SK-N-SH (cell line): ENCODE measurements around the gene SPAG4. TPM values are rescaled to one million over a fixed set of nuclear protein-coding genes. Genes with fewer than 3 reads are reported as not detected.

Experiments
- CTCF ChIA-PET: fragments of 300-600, 350-600 bp; formaldehyde crosslinking; extraction: SDS; loops from one replicate; lab custom pipeline; 2021; lab: Yijun Ruan, JAX
- POLR2A ChIA-PET: fragments of 350-600 bp; sonication (Branson Sonifier 250); formaldehyde crosslinking; extraction: SDS; loops from one replicate; lab custom pipeline; 2020; ENCODE audit warnings: antibody characterized with exemption, inconsistent platforms; lab: Yijun Ruan, JAX
- DNase-seq: peaks from one replicate; pipeline ENCODE4 v3.0.0; 2012
- H2AFZ ChIP-seq: fragments of 200-600 bp; sonication (generic); 2 replicates; pipeline ENCODE4 v1.8.1; 2016; ENCODE audit warnings: antibody characterized with exemption, mild to moderate bottlenecking, low read depth
- H3F3A ChIP-seq: fragments of 200-600 bp; sonication (generic); replicated peaks from 2 replicates; pipeline ENCODE3; 2016; ENCODE audit warnings: antibody characterized with exemption, mild to moderate bottlenecking; ENCODE audit not compliant: insufficient read depth
- H3K27ac ChIP-seq, 2 experiments: fragments of 200-500 bp in 1 of 2; fragments of 200-600 bp in 1 of 2; sonication (Bioruptor generic) in 1 of 2; sonication (generic), shearing (Covaris generic) in 1 of 2; 2 replicates each; pipeline versions ENCODE4 v1.5.1 to v1.6.1; 2014 to 2016; ENCODE audit warnings: low read depth in 2 of 2, inconsistent platforms in 1 of 2, low read length in 1 of 2, mild to moderate bottlenecking in 1 of 2, mixed read lengths in 1 of 2
- H3K27me3 ChIP-seq: fragments of 200-600 bp; sonication (generic), shearing (Covaris generic); 2 replicates; pipeline ENCODE4 v1.6.1; 2016; ENCODE audit warnings: mixed run types; ENCODE audit not compliant: insufficient read depth
- H3K36me3 ChIP-seq, 2 experiments: fragments of 200-500 bp in 1 of 2; fragments of 200-600 bp in 1 of 2; sonication (Bioruptor generic) in 1 of 2; sonication (generic) in 1 of 2; replicated peaks in 1 of 2; 2 replicates each; pipeline versions ENCODE3 to v1.5.1; 2014 to 2016; ENCODE audit warnings: low read length in 1 of 2, mild to moderate bottlenecking in 1 of 2; ENCODE audit not compliant: insufficient read depth in 2 of 2, control insufficient read depth in 1 of 2
- H3K4me1 ChIP-seq, 2 experiments: fragments of 200-500 bp in 1 of 2; fragments of 200-600 bp in 1 of 2; sonication (Bioruptor generic) in 1 of 2; sonication (generic), shearing (Covaris generic) in 1 of 2; 2 replicates each; pipeline versions ENCODE4 v1.5.1 to v1.6.1; 2014 to 2016; ENCODE audit warnings: low read depth in 1 of 2, low read length in 1 of 2, mixed run types in 1 of 2; ENCODE audit not compliant: insufficient read depth in 2 of 2, control insufficient read depth in 1 of 2
- H3K4me2 ChIP-seq: fragments of 200-600 bp; sonication (generic), shearing (Covaris generic); 2 replicates; pipeline ENCODE4 v1.6.1; 2017; ENCODE audit warnings: mixed run types
- H3K4me3 ChIP-seq, 2 experiments: fragments of 200-500 bp in 1 of 2; fragments of 200-600 bp in 1 of 2; sonication (Bioruptor generic) in 1 of 2; sonication (generic), shearing (Covaris generic) in 1 of 2; 2 replicates each; pipeline versions ENCODE4 v1.5.1 to v1.8.1; 2014 to 2016; ENCODE audit warnings: low read depth in 2 of 2, inconsistent platforms in 1 of 2, low read length in 1 of 2, mild to moderate bottlenecking in 1 of 2, mixed read lengths in 1 of 2, moderate library complexity in 1 of 2
- H3K79me2 ChIP-seq: fragments of 200-600 bp; sonication (generic); 2 replicates; pipeline ENCODE4 v1.8.1; 2017; ENCODE audit warnings: mild to moderate bottlenecking; ENCODE audit not compliant: insufficient read depth
- H3K9ac ChIP-seq: fragments of 200-600 bp; sonication (generic); 2 replicates; pipeline ENCODE4 v1.6.1; 2017; ENCODE audit warnings: mixed run types
- H3K9me2 ChIP-seq: fragments of 200-600 bp; sonication (generic); 2 replicates; pipeline ENCODE4 v1.6.1; 2017; ENCODE audit warnings: mixed run types
- H3K9me3 ChIP-seq: fragments of 200-600 bp; sonication (generic); 2 replicates; pipeline ENCODE4 v1.6.1; 2017; ENCODE audit warnings: mixed run types, mild to moderate bottlenecking, moderate library complexity
- H4K20me1 ChIP-seq: fragments of 200-600 bp; sonication (generic); 2 replicates; pipeline ENCODE4 v1.6.1; 2017; ENCODE audit warnings: mild to moderate bottlenecking, mixed run types; ENCODE audit not compliant: insufficient read depth
- CHD2 ChIP-seq: fragments of 150-350 bp; IDR thresholded peaks from 2 replicates; pipeline ENCODE4 v1.6.1; 2018; ENCODE audit warnings: low read length; ENCODE audit not compliant: partially characterized antibody
- EP300 ChIP-seq, 2 experiments: IDR thresholded peaks; 2 replicates each; pipeline versions ENCODE4 v1.4.0 to v1.6.1; 2012; ENCODE audit warnings: borderline replicate concordance in 1 of 2, low read depth in 1 of 2, low read length in 1 of 2
- FOSL2 ChIP-seq: IDR thresholded peaks from 2 replicates; pipeline ENCODE4 v1.4.0; 2012; ENCODE audit warnings: low read depth, mild to moderate bottlenecking, moderate library complexity, borderline replicate concordance
- MEF2A ChIP-seq: IDR thresholded peaks from 2 replicates; pipeline ENCODE4 v1.4.0; 2012; ENCODE audit warnings: low read depth, borderline replicate concordance
- NFIC ChIP-seq: IDR thresholded peaks from 2 replicates; pipeline ENCODE4 v1.4.0; 2012; ENCODE audit warnings: borderline replicate concordance
- RAD21 ChIP-seq: IDR thresholded peaks from 2 replicates; pipeline ENCODE4 v1.6.1; 2012; ENCODE audit warnings: mild to moderate bottlenecking, low read length
- RXRA ChIP-seq: IDR thresholded peaks from 2 replicates; pipeline ENCODE4 v1.4.0; 2012; ENCODE audit warnings: low read depth, mild to moderate bottlenecking, borderline replicate concordance
- SIN3A ChIP-seq: IDR thresholded peaks from 2 replicates; pipeline ENCODE4 v1.6.1; 2012; ENCODE audit warnings: low read depth, mild to moderate bottlenecking, low read length, moderate library complexity, borderline replicate concordance
- SMC3 ChIP-seq: IDR thresholded peaks from 2 replicates; pipeline ENCODE4 v1.6.1; 2012; ENCODE audit warnings: low read depth, low read length, improper control_type of control experiment
- WGBS: methylation state at CpG from one replicate; pipeline ENCODE4 v1.1.6; 2017; ENCODE audit warnings: low lambda C conversion rate; 5-methylcytosine and 5-hydroxymethylcytosine counted together
- polyA plus RNA-seq, 3 experiments: library from polyadenylated mRNA; depleted of rRNA; stranded (reverse); fragments of >200 nt; gene quantifications; 2 replicates each; pipeline ENCODE4 v1.2.3, GENCODE V29; 2012
- TF ChIP-seq, protein P1 (sequence below): IDR thresholded peaks from 2 replicates; pipeline ENCODE4 v1.6.1; 2012; ENCODE audit warnings: mild to moderate bottlenecking, low read depth, low read length, moderate library complexity
- TF ChIP-seq, protein P2 (sequence below): fragments of 150-350 bp; IDR thresholded peaks from 2 replicates; pipeline ENCODE4 v1.6.1; 2017; ENCODE audit warnings: antibody characterized with exemption, low read length, low read depth, borderline replicate concordance
- TF ChIP-seq, protein P3 (sequence below): IDR thresholded peaks from 2 replicates; pipeline ENCODE4 v1.4.0; 2012; ENCODE audit warnings: low read depth
- TF ChIP-seq, protein P4 (sequence below): fragments of 200-600 bp; sonication (generic); IDR thresholded peaks from 2 replicates; pipeline ENCODE4 v1.6.1; 2017; ENCODE audit warnings: antibody characterized with exemption, mild to moderate bottlenecking, moderate library complexity

Gene SPAG4
- polyA plus RNA-seq, 1 of the 3 experiments (the other 2 are of a cell fraction) = 6.9 TPM

DNA sequence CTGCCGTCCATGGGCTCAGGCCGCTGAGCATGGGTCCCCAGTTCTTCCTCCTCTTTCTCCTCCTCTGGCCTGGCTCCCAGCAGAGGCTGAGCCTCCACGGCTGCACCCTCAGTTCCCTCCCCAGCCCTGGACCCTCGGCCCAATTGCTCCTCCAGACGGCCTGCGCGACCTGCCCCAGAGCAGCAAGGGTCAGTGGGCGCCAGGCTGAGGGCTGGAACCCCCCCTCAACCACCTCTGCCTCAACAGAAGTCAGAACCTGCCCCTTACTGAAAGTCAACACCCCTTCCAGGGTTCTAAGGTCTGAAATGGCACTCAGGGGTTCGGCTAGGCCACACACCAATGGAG is 15.9 kb upstream of the SPAG4 start:
- Histone ChIP-seq H3F3A (no peaks in the 10 kb centered on the region), H3K27ac (no peak overlapping the region), H2AFZ (no peak overlapping the region), H3K36me3 (no peaks in the 10 kb centered on the region), H3K9ac (no peak overlapping the region), H3K4me3 (no peak overlapping the region), H3K9me3 (no peaks in the 10 kb centered on the region), H3K4me1 (peaks cover 0 to 10% of the 10 kb centered on the region in 2 experiments; a peak in 1 of 4 replicates)
- 84% methylated on average over 8 of the region's 9 CpGs for WGBS
- CTCF ChIA-PET = interaction anchor here (0.5 kb wide), 1 partner anchor 779 kb away, joined by 3 read pairs; no protein-coding TSS in a partner anchor
- TF ChIP-seq, protein P1, sequence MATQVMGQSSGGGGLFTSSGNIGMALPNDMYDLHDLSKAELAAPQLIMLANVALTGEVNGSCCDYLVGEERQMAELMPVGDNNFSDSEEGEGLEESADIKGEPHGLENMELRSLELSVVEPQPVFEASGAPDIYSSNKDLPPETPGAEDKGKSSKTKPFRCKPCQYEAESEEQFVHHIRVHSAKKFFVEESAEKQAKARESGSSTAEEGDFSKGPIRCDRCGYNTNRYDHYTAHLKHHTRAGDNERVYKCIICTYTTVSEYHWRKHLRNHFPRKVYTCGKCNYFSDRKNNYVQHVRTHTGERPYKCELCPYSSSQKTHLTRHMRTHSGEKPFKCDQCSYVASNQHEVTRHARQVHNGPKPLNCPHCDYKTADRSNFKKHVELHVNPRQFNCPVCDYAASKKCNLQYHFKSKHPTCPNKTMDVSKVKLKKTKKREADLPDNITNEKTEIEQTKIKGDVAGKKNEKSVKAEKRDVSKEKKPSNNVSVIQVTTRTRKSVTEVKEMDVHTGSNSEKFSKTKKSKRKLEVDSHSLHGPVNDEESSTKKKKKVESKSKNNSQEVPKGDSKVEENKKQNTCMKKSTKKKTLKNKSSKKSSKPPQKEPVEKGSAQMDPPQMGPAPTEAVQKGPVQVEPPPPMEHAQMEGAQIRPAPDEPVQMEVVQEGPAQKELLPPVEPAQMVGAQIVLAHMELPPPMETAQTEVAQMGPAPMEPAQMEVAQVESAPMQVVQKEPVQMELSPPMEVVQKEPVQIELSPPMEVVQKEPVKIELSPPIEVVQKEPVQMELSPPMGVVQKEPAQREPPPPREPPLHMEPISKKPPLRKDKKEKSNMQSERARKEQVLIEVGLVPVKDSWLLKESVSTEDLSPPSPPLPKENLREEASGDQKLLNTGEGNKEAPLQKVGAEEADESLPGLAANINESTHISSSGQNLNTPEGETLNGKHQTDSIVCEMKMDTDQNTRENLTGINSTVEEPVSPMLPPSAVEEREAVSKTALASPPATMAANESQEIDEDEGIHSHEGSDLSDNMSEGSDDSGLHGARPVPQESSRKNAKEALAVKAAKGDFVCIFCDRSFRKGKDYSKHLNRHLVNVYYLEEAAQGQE = no peak
- no peak for TF ChIP-seq EP300 (IDR thresholded peaks at IDR 0.05; ENCODE audit: borderline replicate concordance in 1 of 2, low read depth in 1 of 2, low read length in 1 of 2)
- TF ChIP-seq SIN3A = no peak
- TF ChIP-seq FOSL2 = no peak
- TF ChIP-seq MEF2A = no peak
- TF ChIP-seq CHD2 = no peak
- no peak for TF ChIP-seq SMC3
- no peak for TF ChIP-seq NFIC
- TF ChIP-seq, protein P2, sequence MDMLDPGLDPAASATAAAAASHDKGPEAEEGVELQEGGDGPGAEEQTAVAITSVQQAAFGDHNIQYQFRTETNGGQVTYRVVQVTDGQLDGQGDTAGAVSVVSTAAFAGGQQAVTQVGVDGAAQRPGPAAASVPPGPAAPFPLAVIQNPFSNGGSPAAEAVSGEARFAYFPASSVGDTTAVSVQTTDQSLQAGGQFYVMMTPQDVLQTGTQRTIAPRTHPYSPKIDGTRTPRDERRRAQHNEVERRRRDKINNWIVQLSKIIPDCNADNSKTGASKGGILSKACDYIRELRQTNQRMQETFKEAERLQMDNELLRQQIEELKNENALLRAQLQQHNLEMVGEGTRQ = no peak
- TF ChIP-seq, protein P3, sequence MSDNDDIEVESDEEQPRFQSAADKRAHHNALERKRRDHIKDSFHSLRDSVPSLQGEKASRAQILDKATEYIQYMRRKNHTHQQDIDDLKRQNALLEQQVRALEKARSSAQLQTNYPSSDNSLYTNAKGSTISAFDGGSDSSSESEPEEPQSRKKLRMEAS = no peak
- TF ChIP-seq RXRA = no peak
- TF ChIP-seq, protein P4, sequence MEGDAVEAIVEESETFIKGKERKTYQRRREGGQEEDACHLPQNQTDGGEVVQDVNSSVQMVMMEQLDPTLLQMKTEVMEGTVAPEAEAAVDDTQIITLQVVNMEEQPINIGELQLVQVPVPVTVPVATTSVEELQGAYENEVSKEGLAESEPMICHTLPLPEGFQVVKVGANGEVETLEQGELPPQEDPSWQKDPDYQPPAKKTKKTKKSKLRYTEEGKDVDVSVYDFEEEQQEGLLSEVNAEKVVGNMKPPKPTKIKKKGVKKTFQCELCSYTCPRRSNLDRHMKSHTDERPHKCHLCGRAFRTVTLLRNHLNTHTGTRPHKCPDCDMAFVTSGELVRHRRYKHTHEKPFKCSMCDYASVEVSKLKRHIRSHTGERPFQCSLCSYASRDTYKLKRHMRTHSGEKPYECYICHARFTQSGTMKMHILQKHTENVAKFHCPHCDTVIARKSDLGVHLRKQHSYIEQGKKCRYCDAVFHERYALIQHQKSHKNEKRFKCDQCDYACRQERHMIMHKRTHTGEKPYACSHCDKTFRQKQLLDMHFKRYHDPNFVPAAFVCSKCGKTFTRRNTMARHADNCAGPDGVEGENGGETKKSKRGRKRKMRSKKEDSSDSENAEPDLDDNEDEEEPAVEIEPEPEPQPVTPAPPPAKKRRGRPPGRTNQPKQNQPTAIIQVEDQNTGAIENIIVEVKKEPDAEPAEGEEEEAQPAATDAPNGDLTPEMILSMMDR = no peak
- no peak for TF ChIP-seq RAD21
- TF ChIP-seq, all 33 proteins: peak for 0
- no peaks in the 10 kb centered on the region for H3K27me3 ChIP-seq
- no peaks in the 10 kb centered on the region for H3K79me2 ChIP-seq
- POLR2A ChIA-PET = no interaction called here
- H3K4me2 ChIP-seq = no peak overlapping the region
- no peaks in the 10 kb centered on the region for H3K9me2 ChIP-seq
- H4K20me1 ChIP-seq = no peaks in the 10 kb centered on the region
- DNase-seq = no peak
